Subcutaneous adipose tissue (tissue), 4 donors: ENCODE measurements around the gene FAM210A. TPM values are rescaled to one million over a fixed set of nuclear protein-coding genes. Genes with fewer than 3 reads are reported as not detected.

Source experiments
- CTCF ChIP-seq: fragments of 450-650 bp; IDR thresholded peaks from one replicate; pipeline ENCODE4 v1.5.1; 2016; ENCODE audit warnings: low read depth, mild to moderate bottlenecking, control low read depth, antibody characterized with exemption, moderate library complexity
- small RNA-seq: library from RNA; depleted of rRNA; stranded (forward); fragments of <200 nt; gene quantifications from one replicate; pipeline ENCODE3, GENCODE V24; 2016
- total RNA-seq, 4 donors: library from RNA; depleted of rRNA; stranded (reverse); fragments of >200 nt; gene quantifications; one replicate each; pipeline ENCODE4 v1.1.0, GENCODE V29; 2016

Gene FAM210A
- total RNA-seq, 4 donors from 2014 or later: 4.3 to 14.2 (median 10.7) TPM

GRCh38 chr18:13614641-13615288, 111.6 kb downstream of the FAM210A start:
- no peak for TF ChIP-seq CTCF

DNA sequence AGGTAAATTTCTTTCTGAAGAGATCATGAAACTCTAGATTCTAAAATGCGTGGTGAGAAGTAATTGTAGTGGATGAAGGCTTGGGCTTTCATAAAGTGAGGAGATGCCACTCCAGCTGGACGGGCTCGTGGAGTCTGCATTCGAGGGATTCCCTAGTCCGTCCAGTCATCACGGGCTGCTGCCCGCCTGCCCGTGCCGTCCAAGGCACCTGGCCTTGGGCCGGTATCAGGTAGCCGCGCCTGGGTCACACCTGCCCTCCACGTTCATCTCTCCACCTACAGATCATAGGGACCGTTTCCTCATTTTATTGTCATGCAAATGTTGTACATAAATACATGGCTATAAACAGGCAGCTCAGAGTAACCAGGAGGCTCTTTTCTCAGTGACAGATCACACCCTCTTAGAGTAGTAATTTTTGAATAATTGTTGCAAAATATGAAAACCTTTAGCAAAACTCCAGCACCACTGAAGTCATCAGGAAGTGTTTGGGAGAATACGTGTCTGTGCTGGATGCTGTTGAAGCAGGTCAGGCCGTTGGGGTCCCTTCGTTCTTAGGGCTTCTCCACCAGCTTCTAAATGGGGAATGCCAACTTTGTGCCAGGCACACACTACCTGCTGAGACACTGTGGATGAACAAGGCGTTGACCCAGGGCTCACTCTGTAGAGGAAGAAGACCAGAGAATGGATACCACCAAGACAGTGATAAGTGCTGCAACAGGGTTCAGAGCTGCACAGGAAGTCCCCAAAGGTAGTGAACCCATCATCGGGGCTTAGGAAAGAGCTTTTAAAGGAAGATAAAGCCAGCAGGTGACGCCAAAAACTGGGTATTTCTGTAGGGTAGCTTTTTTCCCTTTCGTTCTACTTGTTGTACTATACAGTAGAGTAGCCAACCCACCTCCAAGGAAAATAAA, 112.5 kb downstream of the FAM210A start:
- no peak for TF ChIP-seq CTCF

Small RNA genes within 50 kb of the gene (small RNA-seq; reads per million reads assigned to genes)
- not detected for gene AP001525.1
- not detected for gene RN7SL362P

Other genes with a start within 250 kb of the FAM210A start
- 10 to 100 TPM; 15.4 to 24.8 (median 22.9) TPM for gene RNMT, start 115 bp upstream of the FAM210A start, total RNA-seq
- not detected for gene MC5R, start 97.6 kb upstream of the FAM210A start, total RNA-seq
- gene MC2R, start 189.0 kb upstream of the FAM210A start, total RNA-seq: not detected